HCT116 (cell line): ENCODE measurements around the gene TUBGCP5. TPM values are rescaled to one million over a fixed set of nuclear protein-coding genes. Genes with fewer than 3 reads are reported as not detected.

Source experiments
- ATAC-seq: fragments of 200-7000 bp; cut with Tn5 transposase; 2 replicates; pipeline ENCODE4 v1.9.1; 2020; ENCODE audit warnings: mild to moderate bottlenecking, moderate library complexity
- BruUV-seq: library from RNA; stranded (reverse); fragments of 400-500 nt; replicated peaks from 2 replicates; lab custom pipeline; 2021; lab: Mats Ljungman, UMichigan
- CTCF ChIA-PET: fragments of 300-600 bp; sonication (Branson Sonifier 250); formaldehyde crosslinking; loops from one replicate; lab custom pipeline; 2021; ENCODE audit warnings: antibody characterized with exemption; lab: Charles Lee
- POLR2A ChIA-PET: fragments of 300-600, 350-600 bp; sonication (Branson Sonifier 250); formaldehyde crosslinking; loops from one replicate; lab custom pipeline; 2021; ENCODE audit warnings: antibody characterized with exemption; lab: Charles Lee
- RAD21 ChIA-PET, 2 experiments: fragments of 300-600 bp; sonication (Branson Sonifier 250); formaldehyde crosslinking; loops; one replicate each; lab custom pipeline; 2023; ENCODE audit warnings: low total read pairs in 2 of 2; ENCODE audit not compliant: uncharacterized antibody in 2 of 2, unreplicated experiment in 2 of 2, low non-redundant PET in 1 of 2; lab: Charles Lee
- DNase-seq: peaks from one replicate; pipeline ENCODE4 v3.0.0-alpha.2; 2010; ENCODE audit warnings: low read depth, low spot score
- H2AFZ ChIP-seq: fragments of 200-600 bp; shearing (Covaris generic), sonication (generic); 2 replicates; pipeline ENCODE4 v1.6.1; 2017; ENCODE audit warnings: low read depth, mixed run types, mixed read lengths, antibody characterized with exemption, low read length; ENCODE audit not compliant: poor library complexity, severe bottlenecking
- H3K27ac ChIP-seq: 2 replicates; pipeline ENCODE4 v1.5.1; 2012; ENCODE audit warnings: low read depth, low read length
- H3K27me3 ChIP-seq: fragments of 200-600 bp; sonication (generic); 2 replicates; pipeline ENCODE4 v1.6.1; 2016; ENCODE audit warnings: mixed run types, low read length, mixed read lengths; ENCODE audit not compliant: insufficient read depth
- H3K36me3 ChIP-seq, 2 experiments: fragments of 200-500 bp in 1 of 2; fragments of 200-600 bp in 1 of 2; sonication (Bioruptor generic) in 1 of 2; sonication (generic) in 1 of 2; 2 replicates each; pipeline versions ENCODE4 v1.5.1 to v1.6.1; 2014 to 2016; ENCODE audit warnings: low read length in 2 of 2, inconsistent platforms in 1 of 2, mixed read lengths in 1 of 2, mixed run types in 1 of 2; ENCODE audit not compliant: insufficient read depth in 2 of 2, control insufficient read depth in 1 of 2
- H3K4me1 ChIP-seq, 2 experiments: fragments of 200-600 bp in 1 of 2; sonication (generic) in 1 of 2; 2 replicates each; pipeline versions ENCODE4 v1.5.1 to v1.6.1; 2012 to 2017; ENCODE audit warnings: low read length in 2 of 2, inconsistent platforms in 1 of 2, mild to moderate bottlenecking in 1 of 2, mixed read lengths in 1 of 2, mixed run types in 1 of 2, moderate library complexity in 1 of 2; ENCODE audit not compliant: insufficient read depth in 2 of 2, control insufficient read depth in 1 of 2
- H3K4me2 ChIP-seq: fragments of 200-600 bp; sonication (generic); 2 replicates; pipeline ENCODE4 v1.6.1; 2017; ENCODE audit warnings: mixed run types, low read length, mixed read lengths
- H3K4me3 ChIP-seq, 2 experiments: fragments of 200-600 bp in 1 of 2; sonication (generic) in 1 of 2; replicated peaks in 1 of 2; 2 replicates each; pipeline ENCODE4 v1.5.1; 2011 to 2016; ENCODE audit warnings: low read length in 2 of 2, control low read depth in 1 of 2, low read depth in 1 of 2, mild to moderate bottlenecking in 1 of 2, mixed read lengths in 1 of 2, mixed run types in 1 of 2
- H3K79me2 ChIP-seq: fragments of 200-600 bp; sonication (generic); 2 replicates; pipeline ENCODE4 v1.6.1; 2017; ENCODE audit warnings: mild to moderate bottlenecking, mixed run types, low read length, moderate library complexity, mixed read lengths; ENCODE audit not compliant: insufficient read depth
- H3K9ac ChIP-seq: fragments of 200-600 bp; sonication (generic); 2 replicates; pipeline ENCODE4 v1.6.1; 2016; ENCODE audit warnings: low read length, mixed read lengths
- H3K9me2 ChIP-seq: fragments of 200-600 bp; sonication (generic), shearing (Covaris generic); 2 replicates; pipeline ENCODE4 v1.6.1; 2017; ENCODE audit warnings: mixed run types, mild to moderate bottlenecking, moderate library complexity; ENCODE audit not compliant: insufficient read depth
- H3K9me3 ChIP-seq, 2 experiments: fragments of 200-500 bp in 1 of 2; fragments of 200-600 bp in 1 of 2; sonication (Bioruptor generic) in 1 of 2; sonication (generic) in 1 of 2; 2 replicates each; pipeline ENCODE4 v1.6.1; 2014 to 2017; ENCODE audit warnings: low read length in 2 of 2, mixed read lengths in 2 of 2, inconsistent platforms in 1 of 2, low read depth in 1 of 2, mild to moderate bottlenecking in 1 of 2, mixed run types in 1 of 2, moderate library complexity in 1 of 2; ENCODE audit not compliant: control insufficient read depth in 1 of 2, insufficient read depth in 1 of 2
- H4K20me1 ChIP-seq: fragments of 200-600 bp; sonication (generic), shearing (Covaris generic); 2 replicates; pipeline ENCODE4 v1.6.1; 2017; ENCODE audit warnings: mixed run types, mild to moderate bottlenecking, moderate library complexity; ENCODE audit not compliant: insufficient read depth
- REST ChIP-seq: IDR thresholded peaks from 2 replicates; pipeline ENCODE4 v1.6.1; 2012; ENCODE audit warnings: low read depth
- ZNF274 ChIP-seq: fragments of 200-500 bp; sonication (Bioruptor generic); IDR thresholded peaks from 2 replicates; pipeline ENCODE4 v1.6.1; 2014; ENCODE audit warnings: mild to moderate bottlenecking, low read depth, low read length, inconsistent platforms
- intact Hi-C: fragments of 100-400 bp; cut with micrococcal nuclease; formaldehyde crosslinking; loops from 2 replicates; pipeline ENCODE4 v1.10.0; 2022
- total RNA-seq: library from RNA; stranded (reverse); gene quantifications from one replicate; pipeline ENCODE4 v1.2.1, GENCODE V29; 2021; ENCODE audit not compliant: unreplicated experiment
- TF ChIP-seq, protein P1 (sequence below), 3 experiments: fragments of 200-600 bp in 1 of 3; sonication (generic) in 1 of 3; IDR thresholded peaks in 2 of 3; conservative IDR thresholded peaks in 1 of 3; 2 replicates each; pipeline ENCODE4 v1.5.1; 2012 to 2017; ENCODE audit warnings: low read depth in 2 of 3, low read length in 2 of 3, antibody characterized with exemption in 1 of 3, borderline replicate concordance in 1 of 3, control low read depth in 1 of 3, mild to moderate bottlenecking in 1 of 3, mixed read lengths in 1 of 3, mixed run types in 1 of 3, moderate library complexity in 1 of 3; ENCODE audit not compliant: insufficient read depth in 1 of 3

The TUBGCP5 gene
- total RNA-seq, 1 experiment from 2014 or later = 17.9 TPM

DNA sequence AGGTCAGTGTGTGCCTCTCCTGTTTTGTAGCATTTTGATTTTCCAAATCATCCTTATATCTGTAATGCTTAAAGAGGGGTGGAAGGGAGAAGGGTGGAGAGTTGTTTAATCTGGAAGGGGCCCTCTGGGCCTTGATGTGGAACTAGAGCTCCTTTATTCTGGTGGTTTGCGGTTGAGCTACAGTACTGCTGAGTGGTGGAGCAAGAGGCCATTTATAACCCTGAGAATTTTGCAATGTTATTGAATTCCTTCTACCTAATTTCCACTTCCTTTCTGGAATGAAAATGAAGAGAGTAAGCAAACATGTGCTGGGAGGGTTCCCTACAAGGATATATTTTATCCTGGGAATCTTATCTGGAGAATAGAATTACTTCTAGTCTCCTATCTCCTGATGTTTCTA lies 35.3 kb upstream of the TUBGCP5 start:
- no peaks in the 10 kb centered on the region for H3K9me2 ChIP-seq
- H4K20me1 ChIP-seq = no peaks in the 10 kb centered on the region
- peak overlapping the region; percentile 35 for H2AFZ ChIP-seq
- RAD21 ChIA-PET = no interaction called here
- H3K27ac ChIP-seq = no peak overlapping the region
- no peak overlapping the region for H3K4me2 ChIP-seq
- H3K79me2 ChIP-seq = no peaks in the 10 kb centered on the region
- no peak overlapping the region for H3K4me3 ChIP-seq
- intact Hi-C loops = no loop called here
- no peak for DNase-seq
- CTCF ChIA-PET = interaction anchor here (0.8 kb wide), 1 partner anchor 38 kb away, joined by 3 read pairs; no protein-coding TSS in a partner anchor
- BruUV-seq = no TSS peak
- POLR2A ChIA-PET = interaction anchor here (1.0 to 1.5 kb wide), 3 partner anchors 16 to 35 kb away, joined by 3 to 5 read pairs (median 3); partner anchors contain the start of gene TUBGCP5
- no peaks in the 10 kb centered on the region for H3K9me3 ChIP-seq
- H3K27me3 ChIP-seq = peaks cover 25% of the 10 kb centered on the region
- no peak for ATAC-seq
- H3K4me1 ChIP-seq = peaks cover 15 to 18% of the 10 kb centered on the region in 2 experiments
- H3K9ac ChIP-seq = no peak overlapping the region
- TF ChIP-seq, protein P1, sequence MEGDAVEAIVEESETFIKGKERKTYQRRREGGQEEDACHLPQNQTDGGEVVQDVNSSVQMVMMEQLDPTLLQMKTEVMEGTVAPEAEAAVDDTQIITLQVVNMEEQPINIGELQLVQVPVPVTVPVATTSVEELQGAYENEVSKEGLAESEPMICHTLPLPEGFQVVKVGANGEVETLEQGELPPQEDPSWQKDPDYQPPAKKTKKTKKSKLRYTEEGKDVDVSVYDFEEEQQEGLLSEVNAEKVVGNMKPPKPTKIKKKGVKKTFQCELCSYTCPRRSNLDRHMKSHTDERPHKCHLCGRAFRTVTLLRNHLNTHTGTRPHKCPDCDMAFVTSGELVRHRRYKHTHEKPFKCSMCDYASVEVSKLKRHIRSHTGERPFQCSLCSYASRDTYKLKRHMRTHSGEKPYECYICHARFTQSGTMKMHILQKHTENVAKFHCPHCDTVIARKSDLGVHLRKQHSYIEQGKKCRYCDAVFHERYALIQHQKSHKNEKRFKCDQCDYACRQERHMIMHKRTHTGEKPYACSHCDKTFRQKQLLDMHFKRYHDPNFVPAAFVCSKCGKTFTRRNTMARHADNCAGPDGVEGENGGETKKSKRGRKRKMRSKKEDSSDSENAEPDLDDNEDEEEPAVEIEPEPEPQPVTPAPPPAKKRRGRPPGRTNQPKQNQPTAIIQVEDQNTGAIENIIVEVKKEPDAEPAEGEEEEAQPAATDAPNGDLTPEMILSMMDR (IDR thresholded peaks at IDR 0.05 in 2 of 3, conservative IDR thresholded peaks at IDR 0.05 in 1 of 3; ENCODE audit: borderline replicate concordance in 1 of 3, insufficient read depth in 1 of 3, low read depth in 2 of 3, low read length in 2 of 3) = no peak
- no peak for TF ChIP-seq ZNF274
- TF ChIP-seq REST = no peak
- TF ChIP-seq, all 23 proteins: peak for 0
- no peaks in the 10 kb centered on the region for H3K36me3 ChIP-seq
